Cardiac ventricle fibroblast (primary cell): Measurements from ENCODE around the gene ZFAND2B. TPM values are rescaled to one million over a fixed set of nuclear protein-coding genes. Genes with fewer than 3 reads are reported as not detected.

Source experiments
- total RNA-seq: library from RNA; depleted of rRNA; stranded (reverse); fragments of >200 nt; gene quantifications from 2 replicates; pipeline ENCODE4 v1.2.3, GENCODE V29; 2015

The ZFAND2B gene, protein sequence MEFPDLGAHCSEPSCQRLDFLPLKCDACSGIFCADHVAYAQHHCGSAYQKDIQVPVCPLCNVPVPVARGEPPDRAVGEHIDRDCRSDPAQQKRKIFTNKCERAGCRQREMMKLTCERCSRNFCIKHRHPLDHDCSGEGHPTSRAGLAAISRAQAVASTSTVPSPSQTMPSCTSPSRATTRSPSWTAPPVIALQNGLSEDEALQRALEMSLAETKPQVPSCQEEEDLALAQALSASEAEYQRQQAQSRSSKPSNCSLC
- 16.8 and 34.2 TPM in 2 replicates for total RNA-seq

GRCh38 chr2:219206328-219207133, at the start of gene ZFAND2B:
Gene ZFAND2B, plus strand, starts transcription at chr2:219206782. Its CDS starts 206 bp downstream, at chr2:219206988.

DNA sequence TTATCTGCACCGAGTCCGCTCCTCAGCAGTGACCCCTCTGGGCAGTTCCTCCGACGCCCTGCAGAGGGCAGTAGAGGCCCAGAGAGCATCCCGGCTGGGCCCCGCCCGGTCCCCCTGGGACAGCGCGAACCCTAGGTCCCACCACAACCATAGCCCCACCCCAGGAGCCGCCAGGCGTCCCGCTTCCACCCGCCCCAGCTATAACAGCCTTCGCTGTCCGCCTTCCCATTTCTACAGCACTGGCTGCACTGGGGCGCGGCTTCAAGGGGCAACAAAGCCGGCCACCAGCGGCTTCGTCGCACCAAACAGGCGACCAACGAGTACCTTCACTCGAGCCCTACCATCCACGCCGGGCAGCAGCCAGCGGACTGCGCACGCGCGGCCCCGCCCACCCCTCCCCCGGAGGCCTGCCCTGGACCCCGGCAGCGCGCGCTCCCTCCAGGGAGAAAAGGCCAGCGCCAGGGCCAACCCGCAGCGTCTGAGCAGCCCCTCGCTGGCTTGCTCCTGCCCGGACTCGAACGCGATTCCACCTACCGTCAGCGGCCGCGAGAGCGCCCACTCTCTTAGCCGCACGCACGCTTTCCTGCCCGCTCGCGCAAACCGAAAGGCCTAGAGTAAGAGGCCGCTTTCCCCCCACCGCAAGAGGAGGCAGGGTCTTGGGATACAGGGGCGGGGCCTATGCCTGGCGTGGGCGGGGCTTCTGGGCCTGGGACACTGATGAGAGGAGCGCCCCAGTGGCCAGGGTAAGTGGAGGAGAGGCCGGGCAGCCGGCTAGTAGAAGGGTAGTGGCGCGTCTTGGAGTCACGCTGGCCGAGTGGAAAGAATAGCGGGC, 46.2 kb upstream of the ZFAND2B start, which contains the start of gene NHEJ1:
Gene NHEJ1, minus strand, starts transcription at position 630 of the 832 bp plus-strand sequence. CDS start 2,453 bp downstream, outside the sequence.

GRCh38 chr2:219169930-219170654, 36.5 kb upstream of the ZFAND2B start, which contains the start of gene SLC23A3:
Gene SLC23A3, minus strand, starts transcription at chr2:219170029. Its CDS starts 45 bp downstream, at chr2:219169984.

GRCh38 chr2:219176818-219177551, 29.6 kb upstream of the ZFAND2B start, which contains the start of gene CNPPD1:
Gene CNPPD1, minus strand, starts transcription at chr2:219176925. Its CDS starts 97 bp downstream, at chr2:219176828.

GRCh38 chr2:219177552-219178376, 28.8 kb upstream of the ZFAND2B start, which contains the start of gene RETREG2:
Gene RETREG2, plus strand, starts transcription at chr2:219178275. Its CDS starts 78 bp downstream, at chr2:219178353.

GRCh38 chr2:219218732-219219701, 12.4 kb downstream of the ZFAND2B start, which contains the start of gene ABCB6:
Gene ABCB6, minus strand, starts transcription at chr2:219218958. Its CDS starts 285 bp downstream, at chr2:219218673.

GRCh38 chr2:219229305-219230058, 22.9 kb downstream of the ZFAND2B start, which contains the start of the genes ANKZF1 and ATG9A:
Gene ANKZF1, plus strand, starts transcription at chr2:219229806. Its CDS starts 452 bp downstream, at chr2:219230258.
Gene ATG9A, minus strand, starts transcription at chr2:219229636. Its CDS starts 1,612 bp downstream, at chr2:219228024.

DNA sequence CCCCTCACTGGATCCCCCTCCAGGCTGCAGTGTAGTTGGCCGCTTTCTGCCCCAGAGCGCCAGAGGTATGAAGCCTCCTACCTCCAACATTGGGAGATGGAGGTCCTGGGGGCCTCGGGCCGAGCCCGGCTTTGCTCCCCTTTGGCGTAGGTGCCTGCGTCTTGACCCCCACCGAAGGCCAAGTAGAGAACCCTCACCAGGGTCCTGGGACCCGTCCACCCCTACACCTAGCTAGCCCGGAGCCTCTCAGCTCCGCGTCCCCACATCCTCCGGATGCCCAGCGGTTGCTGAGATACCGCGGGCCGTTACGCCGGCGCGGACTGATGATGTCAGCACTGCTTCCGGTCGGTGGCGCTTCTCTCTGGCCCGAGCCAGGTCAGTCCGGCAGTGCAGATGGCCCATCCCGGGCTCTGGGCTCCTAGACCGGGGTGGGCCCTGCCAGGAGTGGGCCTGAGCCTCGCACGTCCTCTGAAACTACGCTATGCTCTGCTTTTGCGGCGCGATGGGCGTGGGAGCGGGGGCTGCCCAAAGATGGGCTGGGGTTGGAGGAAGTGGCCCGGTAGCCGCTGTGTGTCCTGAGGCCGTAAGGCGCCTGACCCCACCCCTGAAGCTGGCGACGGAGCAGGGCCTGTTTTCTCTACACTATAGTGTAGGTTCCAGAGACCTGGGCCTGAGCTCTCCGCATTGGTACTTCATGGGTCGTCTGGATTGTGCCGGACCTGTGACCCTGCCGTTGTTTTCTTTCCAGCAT, 38.7 kb downstream of the ZFAND2B start, which contains the start of the genes GLB1L and STK16:
Gene GLB1L, minus strand, starts transcription at position 297 of the 751 bp plus-strand sequence. CDS start 1,871 bp downstream, outside the sequence.
Gene STK16, plus strand, starts transcription at position 332 of the 751 bp plus-strand sequence. CDS start 521 bp downstream, outside the sequence.

GRCh38 chr2:219252900-219253752, 46.5 kb downstream of the ZFAND2B start, which contains the start of gene TUBA4B:
Gene TUBA4B, plus strand, starts transcription at chr2:219253243. Its CDS starts 165 bp downstream, at chr2:219253408.

DNA sequence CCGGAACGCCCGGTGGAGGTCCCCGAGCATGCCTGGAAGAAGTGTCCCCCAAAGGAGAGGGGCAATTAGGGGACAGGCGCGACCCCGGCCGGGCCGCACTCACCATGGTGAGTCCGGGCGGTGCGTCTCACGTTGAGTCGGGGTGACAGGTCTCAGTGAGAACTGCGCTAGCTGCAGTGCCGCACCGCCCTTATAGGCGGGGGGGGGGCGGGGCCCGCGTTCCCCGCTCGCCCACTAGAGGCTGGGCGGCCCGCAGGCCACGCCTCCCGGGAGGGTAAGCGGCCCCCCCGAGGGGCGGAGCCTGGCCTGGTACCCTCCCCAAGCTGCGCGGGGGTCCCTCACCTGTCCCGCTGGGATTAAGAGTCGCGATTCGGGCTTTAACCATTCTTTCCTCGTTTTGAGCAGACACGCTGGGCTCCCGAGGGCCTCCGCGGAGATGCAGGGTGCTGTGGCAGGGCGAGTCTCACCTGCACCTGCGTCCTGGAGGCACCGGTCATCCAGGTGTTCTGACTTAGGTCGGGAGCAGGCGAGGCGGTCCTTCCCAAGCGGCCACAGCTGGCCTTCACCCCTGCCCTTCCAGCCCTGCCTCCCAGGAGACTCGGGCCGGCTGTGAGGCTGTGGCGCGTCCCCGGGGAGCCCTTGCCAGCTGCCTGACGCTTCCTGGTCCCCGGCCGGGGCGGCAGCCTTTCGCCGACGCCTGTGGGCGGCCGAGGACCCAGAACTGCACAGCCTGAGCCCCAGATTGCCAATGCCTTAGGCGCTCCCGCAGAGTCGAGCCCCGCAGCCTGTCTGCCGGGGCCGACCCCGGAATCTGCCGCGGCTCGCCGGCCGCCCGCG, 47.4 kb downstream of the ZFAND2B start, which contains the start of gene TUBA4A:
Gene TUBA4A, minus strand, starts transcription at position 166 of the 837 bp plus-strand sequence. Its CDS starts 60 bp downstream, at position 106.

